GM08714 (cell line): ENCODE measurements around the gene KIF18A.
A peak's percentile ranks its signal among the peaks of the same experiment; 100 is the strongest.
"Not testable (repeated sequence)": the region's sequence is repeated elsewhere in the genome, so short reads cannot be mapped to it uniquely, and the experiment has no call there.

Experiments used
- H3K4me3 ChIP-seq: fragments of 200-500 bp; sonication (Bioruptor generic); 2 replicates; pipeline ENCODE4 v1.5.1; 2014; ENCODE audit warnings: mild to moderate bottlenecking, low read length, inconsistent platforms
- ZNF274 ChIP-seq: IDR thresholded peaks from 2 replicates; pipeline ENCODE4 v1.6.1; 2012; ENCODE audit warnings: mild to moderate bottlenecking, low read depth, low read length

The KIF18A gene

GRCh38 chr11:28114731-28115130, 6.8 kb upstream of the KIF18A start:
- H3K4me3 ChIP-seq = no peak overlapping the region
- TF ChIP-seq ZNF274 = no peak

- no peak for TF ChIP-seq ZNF274
- H3K4me3 ChIP-seq = no peak overlapping the region
Measured at GRCh38 chr11:28114116-28114515, 6.2 kb upstream of the KIF18A start.

- TF ChIP-seq ZNF274 = no peak
- peak overlapping the region; percentile 99 for H3K4me3 ChIP-seq
Measured at GRCh38 chr11:28110821-28111200, 2.9 kb upstream of the KIF18A start.

DNA sequence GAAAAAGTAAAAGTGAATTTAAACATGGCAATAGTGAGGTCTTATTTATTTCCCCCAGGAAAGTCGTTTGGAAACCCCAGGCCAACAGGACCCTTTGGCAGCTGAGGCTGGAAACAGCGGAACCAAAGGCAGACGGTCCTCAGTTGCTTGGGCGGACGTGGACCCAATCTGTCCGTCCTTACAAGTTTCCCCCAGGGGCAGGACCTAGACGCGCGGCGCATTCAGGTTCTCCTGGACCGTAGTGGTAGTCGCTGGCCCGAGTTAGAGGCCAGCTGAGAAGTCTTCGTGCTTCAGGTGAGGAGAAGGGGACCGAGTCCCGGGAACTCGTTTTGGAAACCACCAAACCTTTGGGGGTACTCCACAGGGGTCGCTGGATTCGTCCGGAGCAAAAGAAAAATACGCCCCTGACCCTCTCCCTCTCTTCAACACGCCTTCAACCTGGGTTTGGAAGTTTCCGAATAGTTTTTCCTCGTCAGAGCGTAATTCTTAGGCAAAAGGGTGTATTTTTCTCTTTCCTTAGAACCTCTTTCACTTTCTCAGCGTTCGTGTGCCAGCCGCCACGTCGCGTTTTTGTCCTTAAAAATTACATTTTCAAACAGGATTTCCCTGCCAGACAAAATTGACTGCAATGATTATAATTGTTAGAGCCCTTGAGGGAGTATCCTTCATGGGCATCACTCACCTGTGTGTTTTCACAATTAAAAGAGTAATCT, 2.3 kb upstream of the KIF18A start:
- TF ChIP-seq ZNF274 = no peak
- H3K4me3 ChIP-seq = peak overlapping the region; percentile 99

- peak overlapping the region; percentile 52; the same call in 1 of the 2 replicates for H3K4me3 ChIP-seq
- no peak for TF ChIP-seq ZNF274
Measured at GRCh38 chr11:28108958-28109357, 1.0 kb upstream of the KIF18A start.

GRCh38 chr11:28107191-28107749, 686 bp downstream of the KIF18A start:
- TF ChIP-seq ZNF274 = no peak
- peak overlapping the region; percentile 93 for H3K4me3 ChIP-seq

DNA sequence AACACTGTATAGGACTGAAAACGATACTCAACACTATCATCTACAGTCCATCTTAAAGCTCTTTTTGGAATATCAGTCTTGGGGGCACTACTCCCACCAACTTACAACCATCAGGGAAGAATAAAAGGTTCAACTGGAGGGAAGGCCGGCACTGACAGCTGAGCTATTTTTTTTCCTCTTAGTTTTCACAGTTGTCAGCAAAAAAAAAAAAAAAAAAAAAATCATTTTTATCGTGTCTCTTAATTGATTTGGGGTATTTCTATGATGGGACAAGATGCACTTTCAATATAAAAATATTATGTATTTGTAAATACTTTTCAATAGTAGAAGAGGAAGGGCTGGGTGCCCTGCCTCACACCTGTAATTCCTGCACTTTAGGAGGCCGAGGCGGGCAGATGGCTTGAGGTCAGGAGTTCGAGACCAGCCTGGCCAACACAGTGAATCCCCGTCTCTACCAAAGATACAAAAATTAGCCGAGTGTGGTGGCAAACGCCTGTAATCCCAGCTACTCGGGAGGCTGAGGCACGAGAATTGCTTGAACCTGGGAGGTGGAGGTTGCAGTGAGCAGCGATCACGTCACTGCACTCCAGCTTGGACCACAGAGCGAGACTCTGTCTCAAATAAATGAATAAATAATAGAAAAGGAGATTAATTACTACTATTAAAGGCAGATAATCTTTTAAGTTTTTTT, 1.5 kb downstream of the KIF18A start:
- no peak for TF ChIP-seq ZNF274
- H3K4me3 ChIP-seq = peak overlapping the region; percentile 93

DNA sequence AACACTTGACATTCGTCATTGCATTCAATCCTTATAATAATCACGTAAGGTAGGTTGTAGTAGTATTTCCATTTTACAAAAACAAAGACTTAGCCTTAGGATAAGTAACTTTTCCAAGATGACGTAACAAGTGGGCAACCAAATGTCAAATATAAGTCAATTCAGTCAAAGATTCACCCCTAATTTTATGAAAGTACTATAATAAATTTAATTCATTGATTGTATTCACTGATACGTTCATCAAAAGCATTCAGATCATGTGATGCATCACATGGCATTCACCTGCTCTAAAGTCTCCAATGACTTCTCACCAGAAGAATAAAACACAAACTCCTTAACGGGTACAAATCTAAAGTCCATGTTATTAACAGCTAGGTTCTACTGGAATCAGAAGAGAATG, 2.1 kb downstream of the KIF18A start:
- no peak for TF ChIP-seq ZNF274
- H3K4me3 ChIP-seq = no peak overlapping the region; the same call in 1 of the 2 replicates

GRCh38 chr11:28104984-28105383, 3.0 kb downstream of the KIF18A start:
- TF ChIP-seq ZNF274 = no peak
- H3K4me3 ChIP-seq = no peak overlapping the region

DNA sequence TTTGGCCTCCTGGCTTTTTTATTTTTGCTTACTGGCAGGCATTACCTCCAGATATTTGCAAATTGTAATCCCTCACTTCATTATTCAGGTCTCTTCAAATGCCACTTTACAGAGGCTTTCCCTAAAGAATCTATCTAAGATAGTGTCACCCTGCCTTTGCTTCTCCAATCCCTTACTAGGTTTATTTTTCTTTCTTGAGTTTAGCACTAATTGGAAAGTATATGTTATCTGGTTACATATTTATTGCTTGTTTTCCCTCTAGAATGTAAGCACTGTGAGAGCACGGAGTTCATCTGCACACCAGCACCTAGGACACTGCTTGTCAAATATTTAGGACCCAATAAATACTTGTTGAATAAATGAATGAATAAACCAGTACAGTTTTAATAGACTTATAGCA, 3.5 kb downstream of the KIF18A start:
- no peak overlapping the region for H3K4me3 ChIP-seq

GRCh38 chr11:28102300-28102699, 5.7 kb downstream of the KIF18A start:
- not testable (repeated sequence) for H3K4me3 ChIP-seq

More for the DNA sequence above, 3.5 kb downstream of the KIF18A start:
- TF ChIP-seq ZNF274 = no peak

DNA sequence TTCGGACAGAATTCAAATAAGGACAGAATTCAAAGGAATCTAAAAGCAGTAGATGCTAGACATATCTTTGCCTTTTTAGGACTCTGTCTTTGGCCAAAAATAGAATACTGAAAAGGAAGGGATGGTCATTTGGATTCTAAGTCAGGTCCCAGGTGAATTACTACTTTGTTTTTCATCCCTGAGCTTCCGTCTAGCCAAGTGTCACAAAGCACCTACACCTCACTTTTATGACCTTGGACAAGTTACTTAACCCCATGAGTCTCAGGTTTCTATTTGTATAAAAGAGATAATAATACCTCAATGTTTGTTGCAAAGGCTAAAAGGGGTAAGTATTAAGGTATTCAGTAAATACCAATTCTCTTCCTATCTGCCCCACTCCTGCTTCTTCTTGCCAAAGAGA, 7.3 kb downstream of the KIF18A start:
- no peak for TF ChIP-seq ZNF274
- no peak overlapping the region for H3K4me3 ChIP-seq

GRCh38 chr11:28099715-28100114, 8.2 kb downstream of the KIF18A start:
- no peak for TF ChIP-seq ZNF274
- no peak overlapping the region for H3K4me3 ChIP-seq

DNA sequence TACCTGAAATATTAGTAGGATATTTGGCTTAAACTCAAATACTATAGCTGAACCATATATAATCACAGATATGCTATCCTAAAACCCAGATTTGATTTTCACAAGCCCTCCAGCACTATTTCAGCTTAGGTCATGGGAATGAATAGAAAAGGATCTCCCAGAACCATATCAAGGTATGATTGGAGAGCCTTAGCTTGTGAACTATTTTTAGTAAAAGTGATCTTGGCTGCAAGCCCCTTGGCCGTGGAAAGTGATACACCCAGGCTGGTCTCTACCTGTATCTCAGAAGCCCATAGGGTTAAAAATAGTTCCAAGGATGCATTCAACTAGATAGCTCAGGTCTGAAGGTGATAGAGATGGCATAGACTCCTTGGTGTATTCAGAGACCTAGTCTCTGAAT, 9.7 kb downstream of the KIF18A start:
- TF ChIP-seq ZNF274 = no peak
- no peak overlapping the region for H3K4me3 ChIP-seq

GRCh38 chr11:28092786-28093185, 15.2 kb downstream of the KIF18A start:
- TF ChIP-seq ZNF274 = no peak
- no peak overlapping the region for H3K4me3 ChIP-seq

GRCh38 chr11:28090052-28090749, 17.8 kb downstream of the KIF18A start:
- H3K4me3 ChIP-seq = no peak overlapping the region
- TF ChIP-seq ZNF274 = no peak
